GM23338 (cell line): ENCODE measurements around the gene HDHD2. TPM values are rescaled to one million over a fixed set of nuclear protein-coding genes. Genes with fewer than 3 reads are reported as not detected.

Source experiments
- ATAC-seq: fragments of 200-7000 bp; cut with Tn5 transposase; 3 replicates; pipeline ENCODE4 v1.9.1; 2020
- DNase-seq: peaks from one replicate; pipeline ENCODE4 v3.0.0-alpha.2; 2015; ENCODE audit warnings: low spot score
- H2AFZ ChIP-seq: fragments of 200-600 bp; sonication (generic); 2 replicates; pipeline ENCODE4 v1.8.0; 2016; ENCODE audit warnings: antibody characterized with exemption, mild to moderate bottlenecking, moderate library complexity
- H3F3A ChIP-seq: fragments of 200-600 bp; sonication (generic); replicated peaks from 2 replicates; pipeline ENCODE4 v1.8.0; 2017; ENCODE audit warnings: antibody characterized with exemption, mixed run types, low read depth
- H3K27ac ChIP-seq: fragments of 200-600 bp; sonication (generic); 2 replicates; pipeline ENCODE4 v1.6.1; 2016; ENCODE audit warnings: low read depth
- H3K27me3 ChIP-seq: fragments of 200-600 bp; sonication (generic); 2 replicates; pipeline ENCODE4 v1.8.0; 2016; ENCODE audit warnings: mild to moderate bottlenecking, mixed run types, moderate library complexity; ENCODE audit not compliant: insufficient read depth
- H3K36me3 ChIP-seq: fragments of 200-600 bp; sonication (generic); 2 replicates; pipeline ENCODE4 v1.8.0; 2016; ENCODE audit warnings: mild to moderate bottlenecking; ENCODE audit not compliant: insufficient read depth
- H3K4me1 ChIP-seq: fragments of 200-600 bp; sonication (generic); 2 replicates; pipeline ENCODE4 v1.8.0; 2016; ENCODE audit warnings: mild to moderate bottlenecking, moderate library complexity; ENCODE audit not compliant: insufficient read depth
- H3K4me2 ChIP-seq: fragments of 200-600 bp; sonication (generic); 2 replicates; pipeline ENCODE4 v1.7.1; 2017; ENCODE audit warnings: mixed run types
- H3K4me3 ChIP-seq: fragments of 200-600 bp; sonication (generic); 2 replicates; pipeline ENCODE4 v1.6.1; 2016; ENCODE audit warnings: mixed run types
- H3K79me2 ChIP-seq: fragments of 200-600 bp; sonication (generic); replicated peaks from 2 replicates; pipeline ENCODE4 v1.8.0; 2017; ENCODE audit warnings: mild to moderate bottlenecking; ENCODE audit not compliant: insufficient read depth
- H3K9me2 ChIP-seq: fragments of 200-600 bp; sonication (generic); 2 replicates; pipeline ENCODE4 v1.8.0; 2017; ENCODE audit not compliant: insufficient read depth
- H4K20me1 ChIP-seq: fragments of 200-600 bp; sonication (generic); replicated peaks from 2 replicates; pipeline ENCODE4 v1.8.0; 2017; ENCODE audit warnings: mild to moderate bottlenecking; ENCODE audit not compliant: insufficient read depth
- H3K27ac Mint-ChIP-seq: 2 replicates; pipeline ENCODE4 v1.8.0; 2020; ENCODE audit warnings: inconsistent platforms, mild to moderate bottlenecking, moderate library complexity, mixed read lengths
- H3K27me3 Mint-ChIP-seq: 3 replicates; pipeline ENCODE4 v1.8.0; 2022; ENCODE audit warnings: low read depth, mild to moderate bottlenecking, moderate library complexity, mixed read lengths, inconsistent platforms; ENCODE audit not compliant: insufficient read depth, poor library complexity
- H3K36me3 Mint-ChIP-seq: 3 replicates; pipeline ENCODE4 v1.8.0; 2021; ENCODE audit warnings: low read depth, mild to moderate bottlenecking, inconsistent platforms, moderate library complexity, mixed read lengths
- H3K4me1 Mint-ChIP-seq: 3 replicates; pipeline ENCODE4 v1.8.0; 2020; ENCODE audit warnings: mild to moderate bottlenecking, inconsistent platforms, mixed read lengths
- H3K4me3 Mint-ChIP-seq: 3 replicates; pipeline ENCODE4 v1.8.0; 2021; ENCODE audit warnings: moderate library complexity, mild to moderate bottlenecking, inconsistent platforms, mixed read lengths
- H3K9me3 Mint-ChIP-seq: 3 replicates; pipeline ENCODE4 v1.8.0; 2020; ENCODE audit warnings: moderate library complexity, mild to moderate bottlenecking, inconsistent platforms, mixed read lengths
- CREB1 ChIP-seq: fragments of 250-450 bp; sonication (Bioruptor Pico); IDR thresholded peaks from 2 replicates; pipeline ENCODE4 v1.5.0; 2020; ENCODE audit warnings: low read depth, mild to moderate bottlenecking, moderate library complexity
- EZH2 ChIP-seq: fragments of 200-600 bp; sonication (generic); IDR thresholded peaks from one replicate; pipeline ENCODE4 v1.8.0; 2017; ENCODE audit warnings: antibody characterized with exemption, mild to moderate bottlenecking, low read depth; ENCODE audit not compliant: unreplicated experiment
- EZH2phosphoT487 ChIP-seq: fragments of 200-600 bp; sonication (generic); IDR thresholded peaks from one replicate; pipeline ENCODE4 v1.8.1; 2018; ENCODE audit warnings: antibody characterized with exemption; ENCODE audit not compliant: unreplicated experiment
- NANOG ChIP-seq: IDR thresholded peaks from 2 replicates; pipeline ENCODE4 v1.6.1; 2016; ENCODE audit warnings: antibody characterized with exemption, borderline replicate concordance
- POLR2AphosphoS5 ChIP-seq: IDR thresholded peaks from 2 replicates; pipeline ENCODE4 v1.6.1; 2016; ENCODE audit warnings: antibody characterized with exemption, low read depth
- STAT1 ChIP-seq: IDR thresholded peaks from one replicate; pipeline ENCODE4 v1.6.1; 2016; ENCODE audit warnings: antibody characterized with exemption; ENCODE audit not compliant: unreplicated experiment
- ZNF114 ChIP-seq: fragments of 250-450 bp; sonication (Bioruptor Pico); IDR thresholded peaks from 2 replicates; pipeline ENCODE4 v1.5.0; 2020; ENCODE audit warnings: mild to moderate bottlenecking, moderate library complexity
- ZNF331 ChIP-seq: fragments of 250-450 bp; sonication (Bioruptor Pico); IDR thresholded peaks from 2 replicates; pipeline ENCODE4 v1.5.0; 2020; ENCODE audit warnings: low read depth, mild to moderate bottlenecking, moderate library complexity
- polyA plus RNA-seq: library from polyadenylated mRNA; unstranded; fragments of >200 nt; fragmentation: Nextera tagmentation; extraction: Ambion mirVana; gene quantifications from 2 replicates; pipeline ENCODE4 v1.2.1, GENCODE V29; 2016
- total RNA-seq: library from RNA; depleted of rRNA; stranded (reverse); fragments of >200 nt; shearing (Covaris generic); gene quantifications from 2 replicates; pipeline ENCODE4 v1.2.3, GENCODE V29; 2014
- TF ChIP-seq, protein P1 (sequence below): IDR thresholded peaks from one replicate; pipeline ENCODE4 v1.6.1; 2018; ENCODE audit warnings: antibody characterized with exemption; ENCODE audit not compliant: unreplicated experiment
- TF ChIP-seq, protein P2 (sequence below), 2 experiments: fragments of 200-600 bp in 1 of 2; sonication (generic) in 1 of 2; conservative IDR thresholded peaks; 2 replicates each; pipeline versions ENCODE4 v1.5.1 to v1.6.1; 2016 to 2017; ENCODE audit warnings: antibody characterized with exemption in 2 of 2, low read depth in 2 of 2, mild to moderate bottlenecking in 2 of 2, moderate library complexity in 1 of 2
- TF ChIP-seq, protein P3 (sequence below): IDR thresholded peaks from 2 replicates; pipeline ENCODE4 v1.6.1; 2016; ENCODE audit warnings: antibody characterized with exemption
- TF ChIP-seq, protein P4 (sequence below): fragments of 250-450 bp; sonication (Bioruptor Pico); IDR thresholded peaks from 2 replicates; pipeline ENCODE4 v1.5.0; 2020; ENCODE audit warnings: mild to moderate bottlenecking, moderate library complexity

Gene HDHD2
- total and polyA plus RNA-seq, 2 experiments from 2014 or later: 25.9 to 32.2 TPM

DNA sequence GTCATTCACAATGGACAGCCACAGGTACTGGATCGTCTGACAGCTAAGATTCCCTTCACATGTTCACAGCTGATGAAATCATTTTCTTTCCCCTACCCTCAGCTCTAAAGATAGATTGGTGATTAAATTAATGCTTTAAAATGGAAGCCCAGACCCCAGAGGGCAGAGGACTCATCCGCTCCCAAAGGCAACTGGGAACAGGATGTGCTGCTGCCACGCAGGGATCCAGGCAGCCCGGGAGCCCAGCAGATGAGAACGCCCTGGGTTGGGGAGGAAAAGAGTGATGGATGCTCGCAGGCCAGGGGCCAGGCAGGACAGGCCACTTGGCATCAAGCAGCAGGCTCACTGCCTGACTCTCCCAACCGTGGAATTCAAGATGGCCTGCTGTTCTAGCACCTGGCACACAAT lies 41.3 kb downstream of the HDHD2 start (continued):
- TF ChIP-seq, protein P1, sequence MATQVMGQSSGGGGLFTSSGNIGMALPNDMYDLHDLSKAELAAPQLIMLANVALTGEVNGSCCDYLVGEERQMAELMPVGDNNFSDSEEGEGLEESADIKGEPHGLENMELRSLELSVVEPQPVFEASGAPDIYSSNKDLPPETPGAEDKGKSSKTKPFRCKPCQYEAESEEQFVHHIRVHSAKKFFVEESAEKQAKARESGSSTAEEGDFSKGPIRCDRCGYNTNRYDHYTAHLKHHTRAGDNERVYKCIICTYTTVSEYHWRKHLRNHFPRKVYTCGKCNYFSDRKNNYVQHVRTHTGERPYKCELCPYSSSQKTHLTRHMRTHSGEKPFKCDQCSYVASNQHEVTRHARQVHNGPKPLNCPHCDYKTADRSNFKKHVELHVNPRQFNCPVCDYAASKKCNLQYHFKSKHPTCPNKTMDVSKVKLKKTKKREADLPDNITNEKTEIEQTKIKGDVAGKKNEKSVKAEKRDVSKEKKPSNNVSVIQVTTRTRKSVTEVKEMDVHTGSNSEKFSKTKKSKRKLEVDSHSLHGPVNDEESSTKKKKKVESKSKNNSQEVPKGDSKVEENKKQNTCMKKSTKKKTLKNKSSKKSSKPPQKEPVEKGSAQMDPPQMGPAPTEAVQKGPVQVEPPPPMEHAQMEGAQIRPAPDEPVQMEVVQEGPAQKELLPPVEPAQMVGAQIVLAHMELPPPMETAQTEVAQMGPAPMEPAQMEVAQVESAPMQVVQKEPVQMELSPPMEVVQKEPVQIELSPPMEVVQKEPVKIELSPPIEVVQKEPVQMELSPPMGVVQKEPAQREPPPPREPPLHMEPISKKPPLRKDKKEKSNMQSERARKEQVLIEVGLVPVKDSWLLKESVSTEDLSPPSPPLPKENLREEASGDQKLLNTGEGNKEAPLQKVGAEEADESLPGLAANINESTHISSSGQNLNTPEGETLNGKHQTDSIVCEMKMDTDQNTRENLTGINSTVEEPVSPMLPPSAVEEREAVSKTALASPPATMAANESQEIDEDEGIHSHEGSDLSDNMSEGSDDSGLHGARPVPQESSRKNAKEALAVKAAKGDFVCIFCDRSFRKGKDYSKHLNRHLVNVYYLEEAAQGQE: no peak
- no peak for TF ChIP-seq STAT1
- no peak for TF ChIP-seq ZNF331
- TF ChIP-seq ZNF114 (CRISPR knock-in tag): no peak
- TF ChIP-seq NANOG: no peak
- no peak for TF ChIP-seq EZH2
- TF ChIP-seq CREB1 (CRISPR knock-in tag): no peak
- no peak for TF ChIP-seq EZH2phosphoT487
- no peak for TF ChIP-seq POLR2AphosphoS5
- TF ChIP-seq, protein P2, sequence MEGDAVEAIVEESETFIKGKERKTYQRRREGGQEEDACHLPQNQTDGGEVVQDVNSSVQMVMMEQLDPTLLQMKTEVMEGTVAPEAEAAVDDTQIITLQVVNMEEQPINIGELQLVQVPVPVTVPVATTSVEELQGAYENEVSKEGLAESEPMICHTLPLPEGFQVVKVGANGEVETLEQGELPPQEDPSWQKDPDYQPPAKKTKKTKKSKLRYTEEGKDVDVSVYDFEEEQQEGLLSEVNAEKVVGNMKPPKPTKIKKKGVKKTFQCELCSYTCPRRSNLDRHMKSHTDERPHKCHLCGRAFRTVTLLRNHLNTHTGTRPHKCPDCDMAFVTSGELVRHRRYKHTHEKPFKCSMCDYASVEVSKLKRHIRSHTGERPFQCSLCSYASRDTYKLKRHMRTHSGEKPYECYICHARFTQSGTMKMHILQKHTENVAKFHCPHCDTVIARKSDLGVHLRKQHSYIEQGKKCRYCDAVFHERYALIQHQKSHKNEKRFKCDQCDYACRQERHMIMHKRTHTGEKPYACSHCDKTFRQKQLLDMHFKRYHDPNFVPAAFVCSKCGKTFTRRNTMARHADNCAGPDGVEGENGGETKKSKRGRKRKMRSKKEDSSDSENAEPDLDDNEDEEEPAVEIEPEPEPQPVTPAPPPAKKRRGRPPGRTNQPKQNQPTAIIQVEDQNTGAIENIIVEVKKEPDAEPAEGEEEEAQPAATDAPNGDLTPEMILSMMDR (conservative IDR thresholded peaks at IDR 0.05; ENCODE audit: low read depth in 2 of 2): no peak
- TF ChIP-seq, protein P3, sequence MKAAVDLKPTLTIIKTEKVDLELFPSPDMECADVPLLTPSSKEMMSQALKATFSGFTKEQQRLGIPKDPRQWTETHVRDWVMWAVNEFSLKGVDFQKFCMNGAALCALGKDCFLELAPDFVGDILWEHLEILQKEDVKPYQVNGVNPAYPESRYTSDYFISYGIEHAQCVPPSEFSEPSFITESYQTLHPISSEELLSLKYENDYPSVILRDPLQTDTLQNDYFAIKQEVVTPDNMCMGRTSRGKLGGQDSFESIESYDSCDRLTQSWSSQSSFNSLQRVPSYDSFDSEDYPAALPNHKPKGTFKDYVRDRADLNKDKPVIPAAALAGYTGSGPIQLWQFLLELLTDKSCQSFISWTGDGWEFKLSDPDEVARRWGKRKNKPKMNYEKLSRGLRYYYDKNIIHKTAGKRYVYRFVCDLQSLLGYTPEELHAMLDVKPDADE: no peak

DNA sequence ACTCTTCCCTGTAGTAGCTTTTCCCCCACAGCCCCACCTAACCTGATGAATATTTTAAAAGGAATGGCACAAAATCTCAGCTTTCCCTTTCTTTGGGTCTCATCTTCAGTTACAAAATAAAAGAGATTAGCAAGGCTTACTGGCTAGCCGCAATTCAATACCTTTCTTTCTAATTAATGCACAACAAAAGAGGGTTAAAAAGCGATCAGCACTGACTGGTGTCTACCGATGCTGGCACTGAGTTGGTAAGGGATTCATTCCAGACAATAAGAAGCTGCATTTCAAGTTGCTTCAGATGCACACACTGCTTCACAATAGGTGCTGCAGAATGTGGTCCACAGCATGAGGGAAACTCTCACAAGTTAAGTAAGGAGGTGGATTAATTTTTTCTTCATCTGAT lies 41.9 kb downstream of the HDHD2 start:
- no peaks in the 10 kb centered on the region for H3K9me2 ChIP-seq
- no peaks in the 10 kb centered on the region for H3K9me3 Mint-ChIP-seq
- DNase-seq (no peak), ATAC-seq (peak; percentile 32)
- peak overlapping the region; percentile 9; the same call in 1 of the 2 replicates for H3K4me2 ChIP-seq
- no peak overlapping the region for H3K27ac ChIP-seq
- peaks cover 9% of the 10 kb centered on the region for H3K36me3 ChIP-seq
- no peaks in the 10 kb centered on the region for H3F3A ChIP-seq
- no peak overlapping the region for H2AFZ ChIP-seq
- TF ChIP-seq, protein P4, sequence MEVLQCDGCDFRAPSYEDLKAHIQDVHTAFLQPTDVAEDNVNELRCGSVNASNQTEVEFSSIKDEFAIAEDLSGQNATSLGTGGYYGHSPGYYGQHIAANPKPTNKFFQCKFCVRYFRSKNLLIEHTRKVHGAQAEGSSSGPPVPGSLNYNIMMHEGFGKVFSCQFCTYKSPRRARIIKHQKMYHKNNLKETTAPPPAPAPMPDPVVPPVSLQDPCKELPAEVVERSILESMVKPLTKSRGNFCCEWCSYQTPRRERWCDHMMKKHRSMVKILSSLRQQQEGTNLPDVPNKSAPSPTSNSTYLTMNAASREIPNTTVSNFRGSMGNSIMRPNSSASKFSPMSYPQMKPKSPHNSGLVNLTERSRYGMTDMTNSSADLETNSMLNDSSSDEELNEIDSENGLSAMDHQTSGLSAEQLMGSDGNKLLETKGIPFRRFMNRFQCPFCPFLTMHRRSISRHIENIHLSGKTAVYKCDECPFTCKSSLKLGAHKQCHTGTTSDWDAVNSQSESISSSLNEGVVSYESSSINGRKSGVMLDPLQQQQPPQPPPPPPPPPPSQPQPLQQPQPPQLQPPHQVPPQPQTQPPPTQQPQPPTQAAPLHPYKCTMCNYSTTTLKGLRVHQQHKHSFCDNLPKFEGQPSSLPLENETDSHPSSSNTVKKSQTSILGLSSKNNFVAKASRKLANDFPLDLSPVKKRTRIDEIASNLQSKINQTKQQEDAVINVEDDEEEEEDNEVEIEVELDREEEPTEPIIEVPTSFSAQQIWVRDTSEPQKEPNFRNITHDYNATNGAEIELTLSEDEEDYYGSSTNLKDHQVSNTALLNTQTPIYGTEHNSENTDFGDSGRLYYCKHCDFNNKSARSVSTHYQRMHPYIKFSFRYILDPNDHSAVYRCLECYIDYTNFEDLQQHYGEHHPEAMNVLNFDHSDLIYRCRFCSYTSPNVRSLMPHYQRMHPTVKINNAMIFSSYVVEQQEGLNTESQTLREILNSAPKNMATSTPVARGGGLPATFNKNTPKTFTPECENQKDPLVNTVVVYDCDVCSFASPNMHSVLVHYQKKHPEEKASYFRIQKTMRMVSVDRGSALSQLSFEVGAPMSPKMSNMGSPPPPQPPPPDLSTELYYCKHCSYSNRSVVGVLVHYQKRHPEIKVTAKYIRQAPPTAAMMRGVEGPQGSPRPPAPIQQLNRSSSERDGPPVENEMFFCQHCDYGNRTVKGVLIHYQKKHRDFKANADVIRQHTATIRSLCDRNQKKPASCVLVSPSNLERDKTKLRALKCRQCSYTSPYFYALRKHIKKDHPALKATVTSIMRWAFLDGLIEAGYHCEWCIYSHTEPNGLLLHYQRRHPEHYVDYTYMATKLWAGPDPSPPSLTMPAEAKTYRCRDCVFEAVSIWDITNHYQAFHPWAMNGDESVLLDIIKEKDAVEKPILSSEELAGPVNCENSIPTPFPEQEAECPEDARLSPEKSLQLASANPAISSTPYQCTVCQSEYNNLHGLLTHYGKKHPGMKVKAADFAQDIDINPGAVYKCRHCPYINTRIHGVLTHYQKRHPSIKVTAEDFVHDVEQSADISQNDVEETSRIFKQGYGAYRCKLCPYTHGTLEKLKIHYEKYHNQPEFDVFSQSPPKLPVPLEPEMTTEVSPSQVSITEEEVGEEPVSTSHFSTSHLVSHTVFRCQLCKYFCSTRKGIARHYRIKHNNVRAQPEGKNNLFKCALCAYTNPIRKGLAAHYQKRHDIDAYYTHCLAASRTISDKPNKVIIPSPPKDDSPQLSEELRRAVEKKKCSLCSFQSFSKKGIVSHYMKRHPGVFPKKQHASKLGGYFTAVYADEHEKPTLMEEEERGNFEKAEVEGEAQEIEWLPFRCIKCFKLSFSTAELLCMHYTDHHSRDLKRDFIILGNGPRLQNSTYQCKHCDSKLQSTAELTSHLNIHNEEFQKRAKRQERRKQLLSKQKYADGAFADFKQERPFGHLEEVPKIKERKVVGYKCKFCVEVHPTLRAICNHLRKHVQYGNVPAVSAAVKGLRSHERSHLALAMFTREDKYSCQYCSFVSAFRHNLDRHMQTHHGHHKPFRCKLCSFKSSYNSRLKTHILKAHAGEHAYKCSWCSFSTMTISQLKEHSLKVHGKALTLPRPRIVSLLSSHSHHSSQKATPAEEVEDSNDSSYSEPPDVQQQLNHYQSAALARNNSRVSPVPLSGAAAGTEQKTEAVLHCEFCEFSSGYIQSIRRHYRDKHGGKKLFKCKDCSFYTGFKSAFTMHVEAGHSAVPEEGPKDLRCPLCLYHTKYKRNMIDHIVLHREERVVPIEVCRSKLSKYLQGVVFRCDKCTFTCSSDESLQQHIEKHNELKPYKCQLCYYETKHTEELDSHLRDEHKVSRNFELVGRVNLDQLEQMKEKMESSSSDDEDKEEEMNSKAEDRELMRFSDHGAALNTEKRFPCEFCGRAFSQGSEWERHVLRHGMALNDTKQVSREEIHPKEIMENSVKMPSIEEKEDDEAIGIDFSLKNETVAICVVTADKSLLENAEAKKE (CRISPR knock-in tag): no peak
- TF ChIP-seq POLR2AphosphoS5: no peak
- TF ChIP-seq, protein P3: no peak
- H3K79me2 ChIP-seq: no peaks in the 10 kb centered on the region
- no peak overlapping the region for H3K4me3 ChIP-seq
- H3K27ac Mint-ChIP-seq: peak overlapping the region; percentile 52; the same call in 1 of the 2 replicates
- peaks cover 22% of the 10 kb centered on the region for H3K36me3 Mint-ChIP-seq
- peaks cover 29% of the 10 kb centered on the region for H3K4me1 Mint-ChIP-seq
- H3K27me3 Mint-ChIP-seq: peaks cover 2% of the 10 kb centered on the region
- peaks cover 29% of the 10 kb centered on the region for H3K4me1 ChIP-seq
- H3K27me3 ChIP-seq: no peaks in the 10 kb centered on the region
- no peak overlapping the region for H3K4me3 Mint-ChIP-seq
- no peaks in the 10 kb centered on the region; the same call in 1 of the 2 replicates for H4K20me1 ChIP-seq
